K562 (cell line): ENCODE results near the gene SIGLEC9. TPM values are rescaled to one million over a fixed set of nuclear protein-coding genes. Genes with fewer than 3 reads are reported as not detected.
A peak's percentile ranks its signal among the peaks of the same experiment; 100 is the strongest.

Experiments
- CTBP1 ChIP-seq: fragments of 450-650 bp; IDR thresholded peaks from 2 replicates; pipeline ENCODE4 v1.6.1; 2016; ENCODE audit warnings: borderline replicate concordance
- ELF1 ChIP-seq: fragments of 200-800 bp; sonication (Bioruptor generic); IDR thresholded peaks from 2 replicates; pipeline ENCODE4 v1.6.1; 2016; ENCODE audit warnings: missing genetic modification characterization, missing compliant biosample characterization
- IRF9 ChIP-seq: fragments of 450-650 bp; IDR thresholded peaks from 2 replicates; pipeline ENCODE4 v1.6.1; 2016; ENCODE audit warnings: missing biosample characterization, missing genetic modification characterization
- MLX ChIP-seq, 2 experiments: fragments of 450-650 bp in 1 of 2; sonication (generic) in 1 of 2; formaldehyde crosslinking; conservative IDR thresholded peaks; 2 replicates each; pipeline versions ENCODE4 v1.4.0 to v1.8.1; 2020 to 2022; ENCODE audit warnings: mild to moderate bottlenecking in 1 of 2, missing genetic modification reagents in 1 of 2
- MTA2 ChIP-seq: fragments of 450-650 bp; IDR thresholded peaks from 2 replicates; pipeline ENCODE4 v1.6.1; 2016; ENCODE audit warnings: low read depth
- NCOA1 ChIP-seq: fragments of 450-650 bp; IDR thresholded peaks from 2 replicates; pipeline ENCODE4 v1.6.1; 2016; ENCODE audit warnings: low read depth
- NFRKB ChIP-seq: fragments of 450-650 bp; IDR thresholded peaks from 2 replicates; pipeline ENCODE4 v1.6.1; 2016; ENCODE audit warnings: low read depth
- NFXL1 ChIP-seq: fragments of 450-650 bp; formaldehyde crosslinking; IDR thresholded peaks from 2 replicates; pipeline ENCODE4 v1.4.0; 2021; ENCODE audit warnings: mild to moderate bottlenecking
- PHB2 ChIP-seq: fragments of 450-650 bp; IDR thresholded peaks from 2 replicates; pipeline ENCODE4 v1.6.1; 2017; ENCODE audit warnings: low read depth
- SMAD3 ChIP-seq: fragments of 450-650 bp; formaldehyde crosslinking; conservative IDR thresholded peaks from 2 replicates; pipeline ENCODE4 v1.4.0; 2020; ENCODE audit warnings: mild to moderate bottlenecking
- ZNF318 ChIP-seq, 2 experiments: fragments of 450-650 bp; IDR thresholded peaks; 2 replicates each; pipeline ENCODE4 v1.6.1; 2016; ENCODE audit warnings: mild to moderate bottlenecking in 2 of 2, borderline replicate concordance in 1 of 2, low read depth in 1 of 2, moderate library complexity in 1 of 2
- ZNF445 ChIP-seq: fragments of 250-450 bp; sonication (Bioruptor Pico); IDR thresholded peaks from 2 replicates; pipeline ENCODE4 v1.4.0; 2020; ENCODE audit warnings: low read depth, mild to moderate bottlenecking, moderate library complexity
- ZNF696 ChIP-seq: fragments of 250-450 bp; sonication (Bioruptor Pico); conservative IDR thresholded peaks from 2 replicates; pipeline ENCODE4 v1.4.0; 2020; ENCODE audit warnings: mild to moderate bottlenecking, moderate library complexity
- polyA plus RNA-seq, 8 experiments: library from polyadenylated mRNA; depleted of rRNA in 4 of 8; stranded (reverse) in 5 of 8; unstranded in 3 of 8; fragments of >200 nt; fragmentation: Nextera tagmentation in 2 of 8; fragmentation: Illumina TruSeq in 1 of 8; extraction: Ambion mirVana in 2 of 8; extraction: Trizol in 1 of 8; gene quantifications; 2 replicates each; pipeline versions ENCODE4 v1.2.1 to v1.2.3, GENCODE V29; 2011 to 2014; ENCODE audit warnings: inconsistent platforms in 1 of 8, missing spikeins in 1 of 8
- total RNA-seq, 7 experiments: library from RNA; depleted of rRNA in 6 of 7; stranded (reverse); fragments of >200 nt in 6 of 7; fragmentation: Illumina TruSeq in 2 of 7; extraction: Trizol in 2 of 7; gene quantifications; 2 replicates each; pipeline versions ENCODE4 v1.2.1 to v1.2.3, GENCODE V29; 2011 to 2021; ENCODE audit warnings: low replicate concordance in 1 of 7
- TF ChIP-seq, protein P1 (sequence below): fragments of 450-650 bp; IDR thresholded peaks from 2 replicates; pipeline ENCODE4 v1.7.1; 2018; ENCODE audit warnings: mild to moderate bottlenecking, low read depth; ENCODE audit not compliant: partially characterized antibody

Gene SIGLEC9
- total and polyA plus RNA-seq, 9 of the 15 experiments (the other 6 are each of a cell fraction or from before 2014, with no cell fraction given) = 0.09 to 0.34 (median 0.22) TPM; not detected in 4

- TF ChIP-seq ZNF318 (IDR thresholded peaks at IDR 0.05; ENCODE audit: borderline replicate concordance in 1 of 2, low read depth in 1 of 2) (no peak), PHB2 (no peak), ZNF445 (CRISPR knock-in tag) (no peak), ZNF696 (CRISPR knock-in tag) (no peak), ELF1 (tag) (peak; percentile 99), NCOA1 (no peak), NFRKB (no peak), NFXL1 (CRISPR knock-in tag) (no peak), CTBP1 (peak; percentile 66; the same call in 1 of the 2 replicates), MTA2 (no peak), IRF9 (no peak), MLX (CRISPR knock-in tag; conservative IDR thresholded peaks at IDR 0.05) (no peak), SMAD3 (CRISPR knock-in tag) (no peak)
- TF ChIP-seq, protein P1, sequence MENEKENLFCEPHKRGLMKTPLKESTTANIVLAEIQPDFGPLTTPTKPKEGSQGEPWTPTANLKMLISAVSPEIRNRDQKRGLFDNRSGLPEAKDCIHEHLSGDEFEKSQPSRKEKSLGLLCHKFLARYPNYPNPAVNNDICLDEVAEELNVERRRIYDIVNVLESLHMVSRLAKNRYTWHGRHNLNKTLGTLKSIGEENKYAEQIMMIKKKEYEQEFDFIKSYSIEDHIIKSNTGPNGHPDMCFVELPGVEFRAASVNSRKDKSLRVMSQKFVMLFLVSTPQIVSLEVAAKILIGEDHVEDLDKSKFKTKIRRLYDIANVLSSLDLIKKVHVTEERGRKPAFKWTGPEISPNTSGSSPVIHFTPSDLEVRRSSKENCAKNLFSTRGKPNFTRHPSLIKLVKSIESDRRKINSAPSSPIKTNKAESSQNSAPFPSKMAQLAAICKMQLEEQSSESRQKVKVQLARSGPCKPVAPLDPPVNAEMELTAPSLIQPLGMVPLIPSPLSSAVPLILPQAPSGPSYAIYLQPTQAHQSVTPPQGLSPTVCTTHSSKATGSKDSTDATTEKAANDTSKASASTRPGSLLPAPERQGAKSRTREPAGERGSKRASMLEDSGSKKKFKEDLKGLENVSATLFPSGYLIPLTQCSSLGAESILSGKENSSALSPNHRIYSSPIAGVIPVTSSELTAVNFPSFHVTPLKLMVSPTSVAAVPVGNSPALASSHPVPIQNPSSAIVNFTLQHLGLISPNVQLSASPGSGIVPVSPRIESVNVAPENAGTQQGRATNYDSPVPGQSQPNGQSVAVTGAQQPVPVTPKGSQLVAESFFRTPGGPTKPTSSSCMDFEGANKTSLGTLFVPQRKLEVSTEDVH = peak; percentile 79
Measured at GRCh38 chr19:51108066-51108804, 16.5 kb upstream of the SIGLEC9 start, which contains the start of gene CTU1 (continued).
